ENCODE measurements around the gene LCOR. TPM values are rescaled to one million over a fixed set of nuclear protein-coding genes. Genes with fewer than 3 reads are reported as not detected.

LCOR gene
- total and polyA plus RNA-seq, 2 of the 13 experiments (the other 11 are each of a cell fraction or from before 2014, with no cell fraction given): 12.4 to 23.7 TPM

- TF ChIP-seq ATF6 (CRISPR knock-in tag; conservative IDR thresholded peaks at IDR 0.05): no peak
- TF ChIP-seq NCOA1 (CRISPR knock-in tag; IDR thresholded peaks at IDR 0.05): no peak
- no peak for TF ChIP-seq ZBTB34 (CRISPR knock-in tag; IDR thresholded peaks at IDR 0.05)
- no peak for TF ChIP-seq ZMYM4 (CRISPR knock-in tag; IDR thresholded peaks at IDR 0.05)
- TF ChIP-seq ZNF772 (CRISPR knock-in tag; IDR thresholded peaks at IDR 0.05): no peak
Observed at GRCh38 chr10:96906864-96907263, 74.8 kb downstream of the LCOR start (continued).

- ChIA-PET CTCF (ENCODE audit: low intra/inter-chr PET ratio, low total read pairs) (interaction anchor here (0.8 to 1.3 kb wide), 2 partner anchors 115 to 145 kb away, joined by 3 to 4 read pairs; no protein-coding TSS in a partner anchor), POLR2A (no interaction called here)
- peak; percentile 28 for DNase-seq (ENCODE audit: low spot score)
- intact Hi-C loops (cut with micrococcal nuclease; ENCODE audit: unreplicated experiment): no loop called here
- no peak for ATAC-seq
- Histone ChIP-seq H3K27me3 (ENCODE audit: control insufficient read depth in 1 of 2, insufficient read depth in 2 of 2, low read length in 2 of 2) (no peaks in the 10 kb centered on the region), H3K9ac (ENCODE audit: insufficient read depth, low read depth, low read length) (no peak overlapping the region), H3K36me3 (replicated peaks in 1 of 2; ENCODE audit: control insufficient read depth in 1 of 2, insufficient read depth in 2 of 2, low read length in 2 of 2) (peaks cover 5 to 39% of the 10 kb centered on the region in 2 experiments; a peak in 4 of 5 replicates), H3K9me3 (ENCODE audit: low read length) (no peaks in the 10 kb centered on the region), H3K4me2 (ENCODE audit: low read depth, low read length) (no peak overlapping the region), H3K4me3 (replicated peaks in 1 of 3; ENCODE audit: insufficient read depth in 1 of 3, low read depth in 2 of 3, low read length in 3 of 3) (no peak overlapping the region), H4K20me1 (ENCODE audit: insufficient read depth, low read length) (peaks cover 14% of the 10 kb centered on the region), H3K4me1 (ENCODE audit: insufficient read depth, low read length) (peaks cover 15% of the 10 kb centered on the region), H3K27ac (ENCODE audit: extremely low read length, insufficient read depth, low read length) (no peak overlapping the region), H3K79me2 (ENCODE audit: insufficient read depth, low read length) (peaks cover 43% of the 10 kb centered on the region), H2AFZ (ENCODE audit: low read length) (no peak overlapping the region)
- 94% methylated on average over 13 of the region's 13 CpGs for WGBS (ENCODE audit: low lambda C conversion rate)
- in situ Hi-C loops (cut with HindIII; ENCODE audit: extremely low pct_ligation_motif_present, low pct_unique_long_range_greater_than_20kb): no loop called here
- no TSS peak for BruUV-seq (replicated peaks)
- FAIRE-seq: no peak
- TF ChIP-seq ARID4A (CRISPR knock-in tag; IDR thresholded peaks at IDR 0.05; ENCODE audit: borderline replicate concordance): no peak
- peak; percentile 51 for TF ChIP-seq STAG1 (CRISPR knock-in tag; IDR thresholded peaks at IDR 0.05)
- TF ChIP-seq ARID2 (CRISPR knock-in tag; IDR thresholded peaks at IDR 0.05; ENCODE audit: borderline replicate concordance): 0 out of 2 replicates have a peak, but pooled peaks have one; percentile 41
- no peak for TF ChIP-seq RORA (CRISPR knock-in tag; IDR thresholded peaks at IDR 0.05)
- peak; percentile 66 for TF ChIP-seq CTCF (CRISPR knock-in tag; IDR thresholded peaks at IDR 0.05)
- TF ChIP-seq SMC3 (IDR thresholded peaks at IDR 0.05; ENCODE audit: low read length): peak; percentile 62
- TF ChIP-seq ZNF672 (CRISPR knock-in tag; IDR thresholded peaks at IDR 0.05): no peak
Observed at GRCh38 chr10:96910488-96911395, 78.6 kb downstream of the LCOR start.
